H1 (cell line): Measurements from ENCODE around the gene CAGE1. TPM values are rescaled to one million over a fixed set of nuclear protein-coding genes. Genes with fewer than 3 reads are reported as not detected.

Experiments
- CTCF ChIA-PET: fragments of 300-600 bp; sonication (Branson Sonifier 250); formaldehyde crosslinking; loops from one replicate; lab custom pipeline; 2021; ENCODE audit not compliant: partially characterized antibody; lab: Charles Lee
- POLR2A ChIA-PET: fragments of 300-600 bp; sonication (Branson Sonifier 250); formaldehyde crosslinking; loops from one replicate; lab custom pipeline; 2021; ENCODE audit warnings: inconsistent platforms; ENCODE audit not compliant: partially characterized antibody; lab: Charles Lee
- DNase-seq, 2 experiments: peaks; one replicate each; pipeline versions ENCODE4 v3.0.0 to v3.0.0-alpha.2; 2010 to 2022; ENCODE audit warnings: low spot score in 2 of 2, low read depth in 1 of 2, mixed read lengths in 1 of 2
- FAIRE-seq: peaks from 2 replicates; lab custom pipeline; 2011; peaks lifted over from hg19 to GRCh38; lab: Jason Lieb, UNC
- H2AFZ ChIP-seq: 2 replicates; pipeline ENCODE4 v1.8.1; 2012; ENCODE audit warnings: low read length, inconsistent platforms
- H2AK5ac ChIP-seq: 2 replicates; pipeline ENCODE4 v1.6.1; 2013; ENCODE audit warnings: low read depth, low read length
- H2BK120ac ChIP-seq: replicated peaks from 2 replicates; pipeline ENCODE3; 2013; ENCODE audit warnings: low read depth, low read length, inconsistent platforms
- H2BK12ac ChIP-seq: 2 replicates; pipeline ENCODE4 v1.6.1; 2013; ENCODE audit warnings: low read depth, low read length
- H2BK15ac ChIP-seq: 2 replicates; pipeline ENCODE4 v1.6.1; 2013; ENCODE audit warnings: low read length
- H2BK20ac ChIP-seq: 2 replicates; pipeline ENCODE4 v1.6.1; 2013; ENCODE audit warnings: low read length
- H2BK5ac ChIP-seq: 2 replicates; pipeline ENCODE4 v1.6.1; 2013; ENCODE audit warnings: low read depth, low read length
- H3K14ac ChIP-seq: 2 replicates; pipeline ENCODE4 v1.6.1; 2013; ENCODE audit warnings: inconsistent platforms; ENCODE audit not compliant: insufficient read length
- H3K18ac ChIP-seq: 2 replicates; pipeline ENCODE4 v1.6.1; 2013; ENCODE audit warnings: low read length; ENCODE audit errors: extremely low read depth
- H3K23ac ChIP-seq: 2 replicates; pipeline ENCODE4 v1.6.1; 2013; ENCODE audit warnings: inconsistent platforms; ENCODE audit not compliant: insufficient read length
- H3K23me2 ChIP-seq: 2 replicates; pipeline ENCODE4 v1.6.1; 2013; ENCODE audit warnings: low read depth, low read length
- H3K27ac ChIP-seq: 2 replicates; pipeline ENCODE4 v1.6.1; 2011; ENCODE audit warnings: low read depth, low read length, inconsistent platforms
- H3K27me3 ChIP-seq, 4 experiments: replicated peaks in 1 of 4; 1 replicate in 1 of 4; 2 replicates in 3 of 4; pipeline versions ENCODE4 v1.6.1 to v1.8.1; 2011 to 2013; ENCODE audit warnings: low read length in 3 of 4, mild to moderate bottlenecking in 3 of 4, inconsistent platforms in 2 of 4, mixed read lengths in 2 of 4, moderate library complexity in 1 of 4; ENCODE audit not compliant: control insufficient read depth in 3 of 4, insufficient read depth in 3 of 4; ENCODE audit errors: extremely low read depth in 1 of 4
- H3K36me3 ChIP-seq, 4 experiments: 2 replicates each; pipeline versions ENCODE4 v1.6.1 to v1.8.1; 2011 to 2013; ENCODE audit warnings: mild to moderate bottlenecking in 4 of 4, low read length in 3 of 4, moderate library complexity in 2 of 4, control low read depth in 1 of 4, inconsistent platforms in 1 of 4; ENCODE audit not compliant: insufficient read depth in 4 of 4, control insufficient read depth in 2 of 4
- H3K4ac ChIP-seq: replicated peaks from 2 replicates; pipeline ENCODE3; 2013; ENCODE audit warnings: low read length, low read depth, mixed read lengths, inconsistent platforms; ENCODE audit not compliant: insufficient read length
- H3K4me1 ChIP-seq, 4 experiments: replicated peaks in 1 of 4; 1 replicate in 1 of 4; 2 replicates in 3 of 4; pipeline versions ENCODE4 v1.6.1 to v1.8.1; 2011 to 2013; ENCODE audit warnings: low read length in 3 of 4, inconsistent platforms in 2 of 4, mixed read lengths in 1 of 4; ENCODE audit not compliant: insufficient read depth in 4 of 4, control insufficient read depth in 3 of 4
- H3K4me2 ChIP-seq, 2 experiments: 2 replicates each; pipeline versions ENCODE4 v1.6.1 to v1.8.1; 2011 to 2013; ENCODE audit warnings: low read depth in 2 of 2, low read length in 2 of 2, control low read depth in 1 of 2, inconsistent platforms in 1 of 2, mild to moderate bottlenecking in 1 of 2; ENCODE audit not compliant: insufficient read depth in 1 of 2
- H3K4me3 ChIP-seq, 4 experiments: fragments of 200-600, 300-600 bp in 1 of 4; sonication (generic), shearing (Covaris generic), sonication (Bioruptor Twin) in 1 of 4; 2 replicates each; pipeline versions ENCODE4 v1.5.1 to v1.8.1; 2011 to 2016; ENCODE audit warnings: low read length in 4 of 4, low read depth in 3 of 4, control low read depth in 2 of 4, inconsistent platforms in 2 of 4, mild to moderate bottlenecking in 2 of 4, mixed read lengths in 1 of 4, moderate library complexity in 1 of 4; ENCODE audit not compliant: insufficient read depth in 2 of 4; ENCODE audit errors: extremely low read depth in 1 of 4
- H3K56ac ChIP-seq: replicated peaks from 2 replicates; pipeline ENCODE3; 2013; ENCODE audit warnings: low read depth, mild to moderate bottlenecking, mixed read lengths, low read length, inconsistent platforms; ENCODE audit not compliant: insufficient read length
- H3K79me1 ChIP-seq: 2 replicates; pipeline ENCODE4 v1.6.1; 2013; ENCODE audit warnings: low read depth, low read length, control low read depth
- H3K79me2 ChIP-seq, 2 experiments: 2 replicates each; pipeline versions ENCODE4 v1.6.1 to v1.8.1; 2012 to 2013; ENCODE audit warnings: low read length in 2 of 2, mild to moderate bottlenecking in 2 of 2, inconsistent platforms in 1 of 2; ENCODE audit not compliant: insufficient read depth in 2 of 2, control insufficient read depth in 1 of 2
- H3K9ac ChIP-seq, 4 experiments: replicated peaks in 1 of 4; 1 replicate in 1 of 4; 2 replicates in 3 of 4; pipeline versions ENCODE4 v1.6.1 to v1.8.1; 2011 to 2013; ENCODE audit warnings: low read depth in 3 of 4, low read length in 3 of 4, control low read depth in 2 of 4, mild to moderate bottlenecking in 2 of 4, moderate library complexity in 2 of 4, inconsistent platforms in 1 of 4; ENCODE audit errors: extremely low read depth in 1 of 4
- H3K9me3 ChIP-seq, 2 experiments: 2 replicates each; pipeline versions ENCODE4 v1.6.1 to v1.8.1; 2012 to 2013; ENCODE audit warnings: mild to moderate bottlenecking in 2 of 2, moderate library complexity in 2 of 2, control low read depth in 1 of 2, inconsistent platforms in 1 of 2, low read depth in 1 of 2, low read length in 1 of 2, mixed read lengths in 1 of 2; ENCODE audit not compliant: insufficient read depth in 2 of 2
- H4K20me1 ChIP-seq, 2 experiments: replicated peaks in 1 of 2; 2 replicates each; pipeline versions ENCODE3 to v1.8.1; 2011 to 2013; ENCODE audit warnings: inconsistent platforms in 2 of 2, low read length in 2 of 2, mild to moderate bottlenecking in 1 of 2; ENCODE audit not compliant: insufficient read depth in 2 of 2, control insufficient read depth in 1 of 2
- H4K5ac ChIP-seq: 2 replicates; pipeline ENCODE4 v1.6.1; 2013; ENCODE audit warnings: low read length, low read depth, mixed read lengths, inconsistent platforms; ENCODE audit not compliant: insufficient read length
- H4K8ac ChIP-seq: 2 replicates; pipeline ENCODE4 v1.8.0; 2013; ENCODE audit warnings: mild to moderate bottlenecking, moderate library complexity, low read length, inconsistent platforms; ENCODE audit not compliant: insufficient read depth; ENCODE audit errors: extremely low read depth
- H4K91ac ChIP-seq: replicated peaks from 2 replicates; pipeline ENCODE3; 2013; ENCODE audit warnings: low read length, mixed read lengths, inconsistent platforms; ENCODE audit not compliant: insufficient read length
- RFX5 ChIP-seq: IDR thresholded peaks from 2 replicates; pipeline ENCODE4 v1.6.1; 2011; ENCODE audit warnings: low read depth, low read length, improper control_type of control experiment, borderline replicate concordance
- TAF1 ChIP-seq: IDR thresholded peaks from 2 replicates; pipeline ENCODE4 v1.6.1; 2011; ENCODE audit warnings: mild to moderate bottlenecking, low read depth, low read length
- TEAD4 ChIP-seq: IDR thresholded peaks from 2 replicates; pipeline ENCODE4 v1.6.1; 2012; ENCODE audit warnings: low read depth, low read length, inconsistent platforms, mixed read lengths
- WGBS, 2 experiments: shearing (Covaris generic) in 1 of 2; methylation state at CpG; one replicate each; pipeline versions ENCODE4 v1.1.6 to v1.1.7; 2013 to 2015; ENCODE audit warnings: low lambda C conversion rate in 2 of 2, mixed read lengths in 2 of 2, inconsistent platforms in 1 of 2, low coverage in 1 of 2, missing lambda C conversion rate in 1 of 2; ENCODE audit not compliant: insufficient replicate concordance in 2 of 2, insufficient coverage in 1 of 2, insufficient read length in 1 of 2; ENCODE audit errors: extremely low coverage in 1 of 2, missing lambda C conversion rate in 1 of 2; 5-methylcytosine and 5-hydroxymethylcytosine counted together
- polyA plus RNA-seq, 7 experiments: library from polyadenylated mRNA; depleted of rRNA in 3 of 7; stranded (reverse) in 5 of 7; unstranded in 2 of 7; fragments of >200 nt in 5 of 7; fragments of 200-250 nt in 2 of 7; gene quantifications; 1 replicate in 5 of 7; 2 replicates in 1 of 7; 4 replicates in 1 of 7; pipeline versions ENCODE4 v1.2.1 to v1.2.3, GENCODE V29; 2011 to 2013; ENCODE audit warnings: missing spikeins in 2 of 7, mixed read lengths in 2 of 7
- total RNA-seq: library from RNA; stranded (reverse); fragmentation: NEBNext Ultra II Directional; extraction: Animal tissue kit (Norgen Biotek cat#: 25700); gene quantifications from 2 replicates; pipeline ENCODE4 v1.2.1, GENCODE V29; 2021

Gene CAGE1
- total and polyA plus RNA-seq, 2 of the 8 experiments (the other 6 are each of a cell fraction or from before 2014, with no cell fraction given) = 0.09 TPM; not detected in 1

DNA sequence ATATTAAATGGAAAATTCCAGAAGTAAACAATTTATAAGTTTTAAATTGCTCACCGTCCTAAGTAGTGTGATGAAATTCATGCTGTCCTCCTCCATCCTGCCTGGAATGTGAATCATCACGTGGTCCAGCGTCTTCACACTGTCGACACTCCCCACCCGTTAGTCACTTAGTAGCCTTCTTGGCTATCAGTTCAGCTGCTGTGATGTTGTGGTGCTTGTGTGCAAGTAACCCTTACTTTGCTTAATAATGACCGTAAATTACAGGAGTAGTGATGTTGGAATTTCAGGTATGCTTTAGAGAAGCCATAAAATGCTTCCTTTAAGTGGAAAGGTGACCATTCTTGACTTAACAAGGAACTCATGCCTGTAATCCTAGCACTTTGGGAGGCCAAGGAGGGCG, 25.3 kb upstream of the CAGE1 start:
- Histone ChIP-seq H3K4ac (no peak overlapping the region), H4K5ac (no peak overlapping the region), H4K8ac (no peak overlapping the region), H2AFZ (no peak overlapping the region), H2BK5ac (no peak overlapping the region), H3K56ac (no peak overlapping the region), H3K27ac (no peak overlapping the region), H3K4me2 (no peak overlapping the region)
- CTCF ChIA-PET = no interaction called here
- no peak for DNase-seq
- 0 out of 2 replicates have a peak, but pooled peaks have one; percentile 14 for TF ChIP-seq TEAD4
- TF ChIP-seq RFX5 = no peak
- no peak for TF ChIP-seq TAF1
- TF ChIP-seq, all 59 proteins: peak for 1
- no peaks in the 10 kb centered on the region for H3K79me2 ChIP-seq
- no peaks in the 10 kb centered on the region for H3K27me3 ChIP-seq
- H3K4me3 ChIP-seq = no peak overlapping the region
- no peaks in the 10 kb centered on the region for H3K9me3 ChIP-seq
- H3K79me1 ChIP-seq = no peaks in the 10 kb centered on the region
- H3K36me3 ChIP-seq = peaks cover 5 to 64% (median 37%) of the 10 kb centered on the region in 4 experiments
- H2BK12ac ChIP-seq = no peak overlapping the region
- H3K9ac ChIP-seq = no peak overlapping the region
- POLR2A ChIA-PET = no interaction called here
- H2BK15ac ChIP-seq = no peak overlapping the region
- no peak overlapping the region for H2BK20ac ChIP-seq
- no peaks in the 10 kb centered on the region for H3K4me1 ChIP-seq
- H3K18ac ChIP-seq = no peak overlapping the region
- H3K23me2 ChIP-seq = no peaks in the 10 kb centered on the region
- no peak overlapping the region for H2BK120ac ChIP-seq
- 91% methylated on average over 7 of the region's 7 CpGs; no CpG with 5 or more reads in 1 of the 2 experiments for WGBS, 2 experiments
- H4K91ac ChIP-seq = no peak overlapping the region
- peaks cover 0 to 2% of the 10 kb centered on the region in 2 experiments for H4K20me1 ChIP-seq
- FAIRE-seq = no peak
- no peak overlapping the region for H2AK5ac ChIP-seq
- H3K14ac ChIP-seq = no peak overlapping the region
- no peak overlapping the region for H3K23ac ChIP-seq
